Stimulated activated CD4-positive, alpha-beta T cell treated with anti-CD3 and anti-CD28 coated beads, TNF-alpha, amount 100 ng/mL, for 48 hours (primary cell): ENCODE results near the gene SNRPA.
A peak's percentile ranks its signal among the peaks of the same experiment; 100 is the strongest.
"Not testable (repeated sequence)": the region's sequence is repeated elsewhere in the genome, so short reads cannot be mapped to it uniquely, and the experiment has no call there.

Experiments
- DNase-seq, 3 donors: peaks; one replicate each; pipeline ENCODE4 v3.0.0-alpha.2; 2020; ENCODE audit warnings: low read depth in 3 of 3

SNRPA gene

DNA sequence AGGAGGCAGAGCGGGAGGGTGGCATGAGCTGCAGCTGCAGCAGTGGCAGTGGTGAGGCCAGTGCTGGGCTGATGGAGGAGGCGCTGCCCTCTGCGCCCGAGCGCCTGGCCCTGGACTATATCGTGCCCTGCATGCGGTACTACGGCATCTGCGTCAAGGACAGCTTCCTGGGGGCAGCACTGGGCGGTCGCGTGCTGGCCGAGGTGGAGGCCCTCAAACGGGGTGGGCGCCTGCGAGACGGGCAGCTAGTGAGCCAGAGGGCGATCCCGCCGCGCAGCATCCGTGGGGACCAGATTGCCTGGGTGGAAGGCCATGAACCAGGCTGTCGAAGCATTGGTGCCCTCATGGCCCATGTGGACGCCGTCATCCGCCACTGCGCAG lies 50.0 kb downstream of the SNRPA start:
- DNase-seq: no peak

DNA sequence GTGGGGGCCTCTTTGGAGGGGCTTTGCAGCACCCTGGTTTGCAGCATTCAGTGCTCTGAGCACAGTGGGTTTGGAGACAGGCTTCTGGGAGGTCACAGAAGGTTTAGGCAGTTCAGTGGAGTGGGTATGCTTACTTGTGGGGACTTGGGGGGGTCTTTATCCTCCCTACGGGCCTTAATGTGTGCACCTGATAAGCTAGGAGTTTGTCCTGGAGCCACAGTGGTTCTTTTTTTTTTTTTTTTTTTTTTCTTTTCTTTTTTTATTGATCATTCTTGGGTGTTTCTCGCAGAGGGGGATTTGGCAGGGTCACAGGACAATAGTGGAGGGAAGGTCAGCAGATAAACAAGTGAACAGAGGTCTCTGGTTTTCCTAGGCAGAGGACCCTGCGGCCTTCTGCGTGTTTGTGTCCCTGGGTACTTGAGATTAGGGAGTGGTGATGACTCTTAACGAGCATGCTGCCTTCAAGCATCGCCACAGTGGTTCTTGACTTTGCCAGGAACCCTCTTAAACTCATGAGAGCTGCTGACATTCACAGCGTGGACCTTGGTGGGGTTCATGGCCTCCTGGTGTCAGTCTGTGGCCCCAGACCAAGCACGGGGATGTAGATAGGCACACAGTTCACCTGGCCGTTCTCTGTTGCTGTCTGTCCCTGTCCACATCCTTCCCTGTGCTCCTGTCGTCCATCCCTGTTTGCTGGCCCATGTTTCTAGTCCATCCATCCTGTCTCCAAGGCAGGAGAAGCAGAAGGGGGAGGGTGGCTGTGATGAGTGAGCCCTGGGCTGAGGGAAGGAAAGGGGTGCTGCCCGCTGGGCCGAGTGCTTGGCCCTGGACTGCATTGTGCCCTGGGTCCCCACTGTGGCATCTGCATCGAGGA lies 50.7 kb downstream of the SNRPA start:
- DNase-seq: no peak

- no peak for DNase-seq
These were observed 51.5 kb downstream of the SNRPA start for GRCh38 chr19:40802300-40803169.

- no peak for DNase-seq
These were observed 52.3 kb downstream of the SNRPA start for GRCh38 chr19:40803170-40803856.

- DNase-seq: no peak
These were observed 53.1 kb downstream of the SNRPA start for GRCh38 chr19:40803857-40804782.

- no peak for DNase-seq
These were observed 53.8 kb downstream of the SNRPA start for GRCh38 chr19:40804783-40805242.

GRCh38 chr19:40805258-40805868 lies 54.4 kb downstream of the SNRPA start:
- no peak for DNase-seq

DNA sequence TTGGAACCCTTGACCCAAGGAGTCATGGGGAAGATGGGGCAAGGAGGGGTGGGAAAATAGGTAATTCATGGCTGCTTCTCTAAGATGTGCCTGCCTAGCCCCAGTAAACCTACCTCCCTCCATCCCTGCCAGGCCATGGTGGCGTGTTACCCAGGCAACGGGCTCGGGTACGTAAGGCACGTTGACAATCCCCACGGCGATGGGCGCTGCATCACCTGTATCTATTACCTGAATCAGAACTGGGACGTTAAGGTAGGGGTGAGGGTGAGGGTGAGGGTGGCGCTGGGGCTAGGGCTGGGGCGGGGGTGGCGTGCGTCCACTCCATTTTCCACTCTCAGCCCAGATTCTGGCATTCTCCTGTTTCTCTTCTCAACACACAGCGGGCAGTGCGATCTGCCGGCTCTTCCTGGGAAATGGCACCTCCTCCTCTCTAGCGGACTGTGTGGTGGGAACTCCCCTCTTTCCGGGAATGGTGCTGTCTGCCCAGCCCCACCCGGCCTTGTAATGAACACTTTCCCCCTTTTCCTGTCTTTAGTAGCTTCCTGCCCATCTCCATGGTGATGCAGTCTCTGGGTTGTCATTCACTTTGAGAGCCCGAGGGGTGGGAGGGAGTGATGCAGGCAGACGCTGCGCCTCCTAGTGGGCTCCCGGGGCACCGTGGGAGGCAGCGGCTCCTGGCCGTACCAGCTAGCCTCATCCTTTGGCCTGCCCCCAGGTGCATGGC lies 55.6 kb downstream of the SNRPA start:
- DNase-seq: peak; percentile 59 to 81 (median 70)

- DNase-seq: no peak
These were observed 56.4 kb downstream of the SNRPA start for GRCh38 chr19:40807147-40808020.

DNA sequence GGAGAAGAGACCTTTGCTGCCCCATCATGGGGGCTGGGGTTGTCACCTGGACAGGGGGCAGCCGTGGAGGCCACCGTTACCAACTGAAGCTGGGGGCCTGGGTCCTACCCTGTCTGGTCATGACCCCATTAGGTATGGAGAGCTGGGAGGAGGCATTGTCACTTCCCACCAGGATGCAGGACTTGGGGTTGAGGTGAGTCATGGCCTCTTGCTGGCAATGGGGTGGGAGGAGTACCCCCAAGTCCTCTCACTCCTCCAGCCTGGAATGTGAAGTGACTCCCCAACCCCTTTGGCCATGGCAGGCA lies 57.0 kb downstream of the SNRPA start:
- DNase-seq: no peak

GRCh38 chr19:40808497-40808896 lies 57.5 kb downstream of the SNRPA start:
- no peak for DNase-seq

DNA sequence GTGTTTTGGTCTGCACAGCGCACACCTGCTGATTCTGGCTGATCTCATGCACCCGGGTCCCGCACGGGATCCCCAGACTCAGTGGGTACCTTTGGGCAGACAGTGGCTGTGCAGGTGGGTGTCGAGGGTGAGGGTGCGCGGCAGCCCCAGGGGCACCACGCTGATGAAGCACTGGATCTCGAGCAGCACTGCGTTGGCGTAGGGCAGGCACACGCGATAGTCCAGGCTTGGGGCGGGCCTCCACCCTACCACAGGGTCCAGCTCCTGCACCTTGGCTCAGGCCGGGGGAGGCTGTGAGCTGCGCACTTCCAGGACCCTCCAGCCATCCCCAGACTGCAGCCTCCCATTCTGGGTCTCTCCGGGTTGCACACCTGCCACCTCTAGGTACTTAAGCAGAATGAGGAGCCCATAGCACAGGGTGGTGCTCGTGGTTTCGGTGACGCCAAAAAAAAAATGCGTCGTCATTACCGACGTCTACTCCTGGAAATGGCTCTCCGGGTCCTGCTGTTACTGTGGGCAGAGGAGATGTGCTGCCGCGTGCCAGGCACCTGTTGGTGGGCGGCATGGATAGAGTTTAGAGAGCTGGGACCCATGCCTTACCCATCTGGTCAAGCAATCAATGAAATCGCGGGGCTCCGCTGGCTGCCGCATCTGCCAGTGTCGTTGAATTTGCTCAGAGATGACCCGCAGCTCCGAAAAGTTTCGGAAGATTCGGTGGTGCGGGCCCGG lies 58.5 kb downstream of the SNRPA start:
- no peak for DNase-seq

- DNase-seq: no peak
These were observed 59.2 kb downstream of the SNRPA start for GRCh38 chr19:40810160-40810559.

GRCh38 chr19:40810649-40811408 lies 59.8 kb downstream of the SNRPA start:
- not testable (repeated sequence) for DNase-seq

GRCh38 chr19:40811478-40812341 lies 60.7 kb downstream of the SNRPA start:
- no peak for DNase-seq

DNA sequence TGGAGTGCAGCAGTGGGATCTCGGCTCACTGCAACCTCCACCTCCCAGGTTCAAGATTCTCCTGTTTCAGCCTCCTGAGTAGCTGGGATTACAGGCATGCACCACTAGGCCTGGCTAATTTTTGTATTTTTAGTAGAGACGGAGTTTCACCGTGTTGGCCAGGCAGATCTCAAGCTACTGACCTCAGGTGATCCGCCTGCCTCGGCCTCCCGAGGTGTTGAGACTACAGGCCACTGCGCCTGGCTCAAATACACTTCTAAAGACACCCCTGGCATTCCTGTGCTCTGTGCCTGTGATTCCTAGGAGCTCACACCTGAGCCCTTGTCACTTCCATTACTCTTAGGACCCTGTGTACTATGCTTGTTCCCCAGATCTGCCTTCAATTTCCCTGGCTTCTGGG lies 61.6 kb downstream of the SNRPA start:
- not testable (repeated sequence) for DNase-seq

- no peak for DNase-seq
These were observed 62.2 kb downstream of the SNRPA start for GRCh38 chr19:40813182-40813581.
